Brain microvascular endothelial cell (primary cell): ENCODE data around the gene AEN.

Experiments
- DNase-seq: peaks from one replicate; pipeline ENCODE4 v3.0.0-alpha.2; 2020
- H3K27ac ChIP-seq: fragments of 250-450 bp; sonication (Bioruptor Pico); 2 replicates; pipeline ENCODE4 v1.5.1; 2020; ENCODE audit warnings: mild to moderate bottlenecking, moderate library complexity
- H3K27me3 ChIP-seq: fragments of 250-450 bp; sonication (Bioruptor Pico); replicated peaks from 2 replicates; pipeline ENCODE4 v1.5.1; 2020; ENCODE audit warnings: mild to moderate bottlenecking
- H3K36me3 ChIP-seq: fragments of 250-450 bp; sonication (Bioruptor Pico); replicated peaks from 2 replicates; pipeline ENCODE4 v1.5.1; 2020; ENCODE audit warnings: mild to moderate bottlenecking
- H3K4me3 ChIP-seq: 2 replicates; pipeline ENCODE4 v1.5.1; 2011; ENCODE audit warnings: low read depth, mild to moderate bottlenecking, control low read depth, low read length, moderate library complexity
- CTCF ChIP-seq: IDR thresholded peaks from 2 replicates; pipeline ENCODE4 v1.5.1; 2011; ENCODE audit warnings: low read depth, mild to moderate bottlenecking, moderate library complexity, low read length, control low read depth, inconsistent platforms; ENCODE audit errors: missing control alignments
- in situ Hi-C: cut with HindIII; loops from 2 replicates; pipeline ENCODE4 v1.10.0; 2017; ENCODE audit warnings: low sequenced_read_pairs, low pct_ligation_motif_present

The AEN gene

GRCh38 chr15:88620995-88621772 lies at the start of gene AEN:
Gene AEN (plus strand): TSS chr15:88621340. CDS start chr15:88626210, 4,870 bp downstream.
- DNase-seq = peak; percentile 93
- TF ChIP-seq CTCF = no peak
- Histone ChIP-seq H3K4me3 (peak within 1 kb of the TSS; percentile 89), H3K36me3 (peaks cover 8% of the 10 kb centered on the region), H3K27ac (peak within 1 kb of the TSS; percentile 96), H3K27me3 (no peaks in the 10 kb centered on the region)
- in situ Hi-C loops = no loop called here

DNA sequence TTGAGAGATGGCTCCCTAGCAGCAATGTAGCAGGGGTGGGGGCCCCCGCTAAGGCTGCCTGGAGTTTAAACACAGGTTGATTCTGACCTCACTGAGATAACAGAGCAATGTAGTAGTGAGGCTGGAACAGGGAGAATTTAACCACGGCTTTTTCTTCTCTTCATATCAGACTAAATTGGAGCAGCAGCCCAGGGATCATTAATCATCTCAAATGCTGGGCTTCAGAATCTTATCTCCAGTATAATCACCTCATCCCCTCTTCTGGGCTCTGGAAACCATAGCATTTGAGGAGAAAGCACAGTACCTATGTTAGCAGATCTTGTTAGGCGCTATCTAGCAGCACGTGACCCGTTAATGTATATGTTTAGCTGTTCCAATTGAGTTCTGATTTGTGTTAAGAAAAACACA lies 49.3 kb upstream of the AEN start:
- Histone ChIP-seq H3K4me3 (no peak overlapping the region), H3K27ac (no peak overlapping the region), H3K36me3 (no peaks in the 10 kb centered on the region), H3K27me3 (no peaks in the 10 kb centered on the region)
- in situ Hi-C loops = no loop called here
- no peak for DNase-seq
- TF ChIP-seq CTCF = no peak

DNA sequence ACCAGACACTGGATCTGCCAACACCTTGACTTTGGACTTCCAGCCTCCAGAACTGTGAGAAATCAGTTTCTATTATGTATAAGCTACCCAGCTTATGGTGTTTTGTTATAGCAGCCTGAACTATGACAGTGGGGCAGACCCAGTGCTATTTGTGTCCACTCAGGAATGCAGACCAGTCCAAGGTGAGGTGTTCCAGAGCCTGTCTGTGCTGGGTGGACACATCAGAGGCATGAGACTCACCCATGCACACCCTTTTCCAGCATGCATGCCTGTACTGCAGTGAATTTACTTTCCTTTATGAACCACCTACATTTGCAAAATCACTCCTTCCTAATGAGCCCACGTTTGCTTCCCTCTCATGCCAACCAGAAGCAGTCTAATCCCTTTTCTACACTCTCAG lies 47.1 kb upstream of the AEN start:
- H3K36me3 ChIP-seq = no peaks in the 10 kb centered on the region
- H3K27ac ChIP-seq = no peak overlapping the region
- H3K27me3 ChIP-seq = no peaks in the 10 kb centered on the region
- H3K4me3 ChIP-seq = no peak overlapping the region
- TF ChIP-seq CTCF = no peak
- no peak for DNase-seq
- in situ Hi-C loops = no loop called here

DNA sequence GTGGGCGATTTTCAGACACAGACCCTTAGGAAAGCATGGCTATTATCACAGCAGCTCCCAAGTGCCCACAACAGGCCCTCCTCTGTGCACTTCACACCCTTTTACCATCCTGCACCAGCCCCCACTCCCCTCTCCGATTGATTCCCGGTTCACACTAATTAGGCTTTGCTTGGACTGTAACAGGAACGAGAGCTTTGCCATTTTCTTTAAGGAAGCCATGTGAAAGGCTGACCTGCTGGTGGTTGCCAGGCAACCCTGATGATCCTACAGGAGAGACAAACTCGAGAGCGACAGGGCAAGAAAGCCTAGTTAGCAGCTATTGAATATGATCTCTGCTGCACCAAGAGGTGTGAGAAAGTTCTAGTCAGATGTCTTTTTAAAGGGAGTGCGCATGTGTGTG lies 46.5 kb upstream of the AEN start:
- in situ Hi-C loops = no loop called here
- H3K36me3 ChIP-seq = no peaks in the 10 kb centered on the region
- no peak for TF ChIP-seq CTCF
- H3K27me3 ChIP-seq = no peaks in the 10 kb centered on the region
- no peak overlapping the region for H3K27ac ChIP-seq
- DNase-seq = no peak
- H3K4me3 ChIP-seq = no peak overlapping the region

GRCh38 chr15:88579322-88579721 lies 41.8 kb upstream of the AEN start:
- no peak for TF ChIP-seq CTCF
- in situ Hi-C loops = no loop called here
- no peak overlapping the region for H3K27ac ChIP-seq
- H3K27me3 ChIP-seq = no peaks in the 10 kb centered on the region
- no peak overlapping the region for H3K4me3 ChIP-seq
- no peak for DNase-seq
- no peaks in the 10 kb centered on the region for H3K36me3 ChIP-seq

GRCh38 chr15:88580532-88580931 lies 40.6 kb upstream of the AEN start:
- in situ Hi-C loops = no loop called here
- no peak for DNase-seq
- Histone ChIP-seq H3K27me3 (no peaks in the 10 kb centered on the region), H3K4me3 (no peak overlapping the region), H3K36me3 (no peaks in the 10 kb centered on the region), H3K27ac (no peak overlapping the region)
- no peak for TF ChIP-seq CTCF
